Mesendoderm (in vitro differentiated cells): ENCODE data around the gene ZNF521.

Experiments
- DNase-seq: peaks from one replicate; pipeline ENCODE4 v3.0.0; 2013
- H2AK5ac ChIP-seq: 2 replicates; pipeline ENCODE4 v1.6.1; 2013; ENCODE audit warnings: low read length, inconsistent platforms
- H2BK120ac ChIP-seq: 2 replicates; pipeline ENCODE4 v1.6.1; 2013; ENCODE audit warnings: low read depth, mild to moderate bottlenecking, low read length, moderate library complexity, mixed read lengths
- H2BK15ac ChIP-seq: replicated peaks from 2 replicates; pipeline ENCODE4 v1.6.1; 2013; ENCODE audit warnings: low read depth, mild to moderate bottlenecking, moderate library complexity
- H2BK5ac ChIP-seq: 2 replicates; pipeline ENCODE4 v1.6.1; 2013; ENCODE audit warnings: low read length, inconsistent platforms
- H3K18ac ChIP-seq: 2 replicates; pipeline ENCODE4 v1.6.1; 2013; ENCODE audit warnings: mild to moderate bottlenecking, low read length, mixed read lengths
- H3K23ac ChIP-seq: one replicate; pipeline ENCODE4 v1.6.1; 2013; ENCODE audit warnings: low read length
- H3K27ac ChIP-seq: 2 replicates; pipeline ENCODE4 v1.5.1; 2013; ENCODE audit warnings: low read depth, mild to moderate bottlenecking, inconsistent platforms, low read length, moderate library complexity
- H3K27me3 ChIP-seq: 2 replicates; pipeline ENCODE4 v1.6.1; 2013; ENCODE audit warnings: low read length, control low read depth, mild to moderate bottlenecking, inconsistent platforms; ENCODE audit not compliant: insufficient read depth, poor library complexity
- H3K36me3 ChIP-seq: 2 replicates; pipeline ENCODE4 v1.6.1; 2013; ENCODE audit warnings: low read length, inconsistent platforms; ENCODE audit not compliant: control insufficient read depth, insufficient read depth
- H3K4ac ChIP-seq: one replicate; pipeline ENCODE4 v1.6.1; 2013; ENCODE audit warnings: low read depth, mild to moderate bottlenecking, low read length, moderate library complexity
- H3K4me1 ChIP-seq: 2 replicates; pipeline ENCODE4 v1.6.1; 2013; ENCODE audit warnings: low read depth, low read length, inconsistent platforms; ENCODE audit not compliant: control insufficient read depth
- H3K4me2 ChIP-seq: 2 replicates; pipeline ENCODE4 v1.6.1; 2013; ENCODE audit warnings: low read length
- H3K4me3 ChIP-seq: 2 replicates; pipeline ENCODE4 v1.5.1; 2013; ENCODE audit warnings: mild to moderate bottlenecking, low read length
- H3K56ac ChIP-seq: one replicate; pipeline ENCODE4 v1.6.1; 2013; ENCODE audit warnings: low read length
- H3K79me1 ChIP-seq: 2 replicates; pipeline ENCODE4 v1.6.1; 2013; ENCODE audit warnings: low read length, inconsistent platforms
- H3K79me2 ChIP-seq: 2 replicates; pipeline ENCODE4 v1.6.1; 2013; ENCODE audit warnings: mild to moderate bottlenecking, low read length; ENCODE audit not compliant: control insufficient read depth, insufficient read depth
- H3K9ac ChIP-seq: 2 replicates; pipeline ENCODE4 v1.6.1; 2013; ENCODE audit warnings: low read length, inconsistent platforms
- H4K5ac ChIP-seq: one replicate; pipeline ENCODE4 v1.6.1; 2013; ENCODE audit warnings: low read length
- H4K8ac ChIP-seq: one replicate; pipeline ENCODE4 v1.6.1; 2013; ENCODE audit warnings: low read depth, mild to moderate bottlenecking, control low read depth, low read length, moderate library complexity
- WGBS: extraction: QIAGEN DNeasy Blood & Tissue Kit; methylation state at CpG from one replicate; pipeline ENCODE4 v1.1.7; 2013; ENCODE audit warnings: low lambda C conversion rate, missing lambda C conversion rate; ENCODE audit not compliant: insufficient coverage; ENCODE audit errors: extremely low coverage; 5-methylcytosine and 5-hydroxymethylcytosine counted together

Gene ZNF521

GRCh38 chr18:25077038-25077943 is 274.7 kb downstream of the ZNF521 start:
- Histone ChIP-seq H2BK15ac (no peak overlapping the region), H2BK120ac (no peak overlapping the region), H3K27me3 (no peaks in the 10 kb centered on the region), H3K4me1 (peaks cover 9% of the 10 kb centered on the region), H3K36me3 (no peaks in the 10 kb centered on the region), H3K79me1 (no peaks in the 10 kb centered on the region), H3K56ac (peak overlapping the region; percentile 66), H3K27ac (no peak overlapping the region), H3K79me2 (no peaks in the 10 kb centered on the region), H2AK5ac (no peak overlapping the region), H3K4me3 (no peak overlapping the region), H2BK5ac (no peak overlapping the region), H4K8ac (no peak overlapping the region), H4K5ac (no peak overlapping the region), H3K18ac (peak overlapping the region; percentile 7), H3K4ac (no peak overlapping the region), H3K4me2 (no peak overlapping the region), H3K9ac (no peak overlapping the region), H3K23ac (no peak overlapping the region)
- no CpG with 5 or more reads among the region's 19 CpGs for WGBS
- peak; percentile 87 for DNase-seq

GRCh38 chr18:25075783-25076182 is 276.2 kb downstream of the ZNF521 start:
- no peak overlapping the region for H4K5ac ChIP-seq
- no peak overlapping the region for H3K4me3 ChIP-seq
- no peak overlapping the region for H2BK120ac ChIP-seq
- H2AK5ac ChIP-seq = no peak overlapping the region
- no peak overlapping the region for H3K4ac ChIP-seq
- H3K27ac ChIP-seq = no peak overlapping the region
- H3K23ac ChIP-seq = no peak overlapping the region
- no peak overlapping the region for H2BK5ac ChIP-seq
- H3K4me1 ChIP-seq = peaks cover 9% of the 10 kb centered on the region
- H3K79me2 ChIP-seq = no peaks in the 10 kb centered on the region
- H3K27me3 ChIP-seq = no peaks in the 10 kb centered on the region
- no peaks in the 10 kb centered on the region for H3K79me1 ChIP-seq
- H3K36me3 ChIP-seq = no peaks in the 10 kb centered on the region
- no peak for DNase-seq
- H3K9ac ChIP-seq = no peak overlapping the region
- H2BK15ac ChIP-seq = no peak overlapping the region
- no peak overlapping the region for H3K4me2 ChIP-seq
- H3K18ac ChIP-seq = no peak overlapping the region
- no peak overlapping the region for H3K56ac ChIP-seq
- no CpG with 5 or more reads among the region's 3 CpGs for WGBS
- no peak overlapping the region for H4K8ac ChIP-seq

GRCh38 chr18:25075331-25075730 is 276.6 kb downstream of the ZNF521 start:
- H3K79me1 ChIP-seq = no peaks in the 10 kb centered on the region
- H3K9ac ChIP-seq = no peak overlapping the region
- H3K4ac ChIP-seq = no peak overlapping the region
- no peak overlapping the region for H4K8ac ChIP-seq
- WGBS = no CpG with 5 or more reads among the region's 5 CpGs
- no peaks in the 10 kb centered on the region for H3K79me2 ChIP-seq
- H3K4me2 ChIP-seq = no peak overlapping the region
- no peak overlapping the region for H2BK120ac ChIP-seq
- no peaks in the 10 kb centered on the region for H3K27me3 ChIP-seq
- H2BK15ac ChIP-seq = no peak overlapping the region
- peaks cover 9% of the 10 kb centered on the region for H3K4me1 ChIP-seq
- no peak for DNase-seq
- H3K4me3 ChIP-seq = no peak overlapping the region
- no peak overlapping the region for H3K27ac ChIP-seq
- no peak overlapping the region for H3K56ac ChIP-seq
- H3K18ac ChIP-seq = no peak overlapping the region
- no peaks in the 10 kb centered on the region for H3K36me3 ChIP-seq
- no peak overlapping the region for H3K23ac ChIP-seq
- H2BK5ac ChIP-seq = no peak overlapping the region
- H2AK5ac ChIP-seq = no peak overlapping the region
- no peak overlapping the region for H4K5ac ChIP-seq

- no peak overlapping the region for H3K56ac ChIP-seq
- H3K9ac ChIP-seq = no peak overlapping the region
- no peak overlapping the region for H3K4me2 ChIP-seq
- H4K8ac ChIP-seq = no peak overlapping the region
- no peaks in the 10 kb centered on the region for H3K27me3 ChIP-seq
- WGBS = no CpG with 5 or more reads among the region's 4 CpGs
- H3K79me1 ChIP-seq = no peaks in the 10 kb centered on the region
- no peak overlapping the region for H3K4ac ChIP-seq
- no peaks in the 10 kb centered on the region for H3K79me2 ChIP-seq
- DNase-seq = peak; percentile 12
- H2BK120ac ChIP-seq = no peak overlapping the region
- no peak overlapping the region for H4K5ac ChIP-seq
- H3K23ac ChIP-seq = no peak overlapping the region
- H2BK5ac ChIP-seq = no peak overlapping the region
- no peaks in the 10 kb centered on the region for H3K36me3 ChIP-seq
- H3K18ac ChIP-seq = no peak overlapping the region
- peaks cover 9% of the 10 kb centered on the region for H3K4me1 ChIP-seq
- no peak overlapping the region for H2BK15ac ChIP-seq
- H3K27ac ChIP-seq = no peak overlapping the region
- no peak overlapping the region for H2AK5ac ChIP-seq
- H3K4me3 ChIP-seq = no peak overlapping the region
These were observed 277.0 kb downstream of the ZNF521 start for GRCh38 chr18:25074925-25075324.

GRCh38 chr18:25072205-25072604 is 279.8 kb downstream of the ZNF521 start:
- peaks cover 6% of the 10 kb centered on the region for H3K4me1 ChIP-seq
- H3K4ac ChIP-seq = no peak overlapping the region
- H2BK15ac ChIP-seq = no peak overlapping the region
- H3K4me2 ChIP-seq = no peak overlapping the region
- H3K56ac ChIP-seq = no peak overlapping the region
- H2BK5ac ChIP-seq = no peak overlapping the region
- no peak overlapping the region for H4K8ac ChIP-seq
- H3K36me3 ChIP-seq = no peaks in the 10 kb centered on the region
- H4K5ac ChIP-seq = no peak overlapping the region
- no peaks in the 10 kb centered on the region for H3K79me2 ChIP-seq
- no peak overlapping the region for H3K4me3 ChIP-seq
- DNase-seq = no peak
- no peaks in the 10 kb centered on the region for H3K79me1 ChIP-seq
- H3K27ac ChIP-seq = no peak overlapping the region
- no CpG with 5 or more reads among the region's 6 CpGs for WGBS
- no peak overlapping the region for H3K9ac ChIP-seq
- H2AK5ac ChIP-seq = no peak overlapping the region
- H3K23ac ChIP-seq = no peak overlapping the region
- H2BK120ac ChIP-seq = no peak overlapping the region
- no peaks in the 10 kb centered on the region for H3K27me3 ChIP-seq
- H3K18ac ChIP-seq = no peak overlapping the region
